Measurements from ENCODE around the gene CKMT1A. TPM values are rescaled to one million over a fixed set of nuclear protein-coding genes. Genes with fewer than 3 reads are reported as not detected.
"Not testable (repeated sequence)": the region's sequence is repeated elsewhere in the genome, so short reads cannot be mapped to it uniquely, and the experiment has no call there.

Gene CKMT1A
- polyA plus RNA-seq, 1 experiment = not detected

DNA sequence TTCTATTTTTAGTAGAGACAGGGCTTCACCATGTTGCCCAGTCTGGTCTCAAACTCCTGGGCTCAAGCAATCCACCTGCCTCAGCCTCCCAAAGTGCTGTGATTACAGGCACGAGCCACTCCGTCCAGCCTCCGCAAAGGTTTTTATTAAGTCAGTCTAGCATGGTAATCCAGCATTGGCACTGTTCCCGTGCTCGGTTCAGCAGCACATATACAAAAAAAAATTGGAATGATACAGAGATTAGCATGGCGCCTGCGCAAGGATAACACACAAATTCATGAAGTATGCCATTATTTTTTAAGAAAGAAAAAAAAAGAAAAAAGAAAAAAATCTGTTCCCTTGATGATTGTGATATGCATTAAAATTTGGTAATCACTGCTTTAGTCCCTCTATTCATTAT is 8.5 kb downstream of the CKMT1A start:
- no peaks in the 10 kb centered on the region for H3K9me3 ChIP-seq (ENCODE audit: control insufficient read depth, insufficient read depth, low read length)
- DNase-seq (ENCODE audit: low read depth, low spot score) = no peak
- CTCF ChIA-PET = no interaction called here
- TF ChIP-seq, protein P1, sequence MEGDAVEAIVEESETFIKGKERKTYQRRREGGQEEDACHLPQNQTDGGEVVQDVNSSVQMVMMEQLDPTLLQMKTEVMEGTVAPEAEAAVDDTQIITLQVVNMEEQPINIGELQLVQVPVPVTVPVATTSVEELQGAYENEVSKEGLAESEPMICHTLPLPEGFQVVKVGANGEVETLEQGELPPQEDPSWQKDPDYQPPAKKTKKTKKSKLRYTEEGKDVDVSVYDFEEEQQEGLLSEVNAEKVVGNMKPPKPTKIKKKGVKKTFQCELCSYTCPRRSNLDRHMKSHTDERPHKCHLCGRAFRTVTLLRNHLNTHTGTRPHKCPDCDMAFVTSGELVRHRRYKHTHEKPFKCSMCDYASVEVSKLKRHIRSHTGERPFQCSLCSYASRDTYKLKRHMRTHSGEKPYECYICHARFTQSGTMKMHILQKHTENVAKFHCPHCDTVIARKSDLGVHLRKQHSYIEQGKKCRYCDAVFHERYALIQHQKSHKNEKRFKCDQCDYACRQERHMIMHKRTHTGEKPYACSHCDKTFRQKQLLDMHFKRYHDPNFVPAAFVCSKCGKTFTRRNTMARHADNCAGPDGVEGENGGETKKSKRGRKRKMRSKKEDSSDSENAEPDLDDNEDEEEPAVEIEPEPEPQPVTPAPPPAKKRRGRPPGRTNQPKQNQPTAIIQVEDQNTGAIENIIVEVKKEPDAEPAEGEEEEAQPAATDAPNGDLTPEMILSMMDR (IDR thresholded peaks at IDR 0.05; ENCODE audit: low read depth, low read length) = no peak
- POLR2A ChIA-PET = no interaction called here
- H3K27me3 ChIP-seq (ENCODE audit: control insufficient read depth, insufficient read depth, low read length) = peaks cover 11% of the 10 kb centered on the region
- H3K4me3 ChIP-seq (ENCODE audit: low read depth, low read length) = no peak overlapping the region
- H3K27ac ChIP-seq (ENCODE audit: low read depth, low read length) = no peak overlapping the region

DNA sequence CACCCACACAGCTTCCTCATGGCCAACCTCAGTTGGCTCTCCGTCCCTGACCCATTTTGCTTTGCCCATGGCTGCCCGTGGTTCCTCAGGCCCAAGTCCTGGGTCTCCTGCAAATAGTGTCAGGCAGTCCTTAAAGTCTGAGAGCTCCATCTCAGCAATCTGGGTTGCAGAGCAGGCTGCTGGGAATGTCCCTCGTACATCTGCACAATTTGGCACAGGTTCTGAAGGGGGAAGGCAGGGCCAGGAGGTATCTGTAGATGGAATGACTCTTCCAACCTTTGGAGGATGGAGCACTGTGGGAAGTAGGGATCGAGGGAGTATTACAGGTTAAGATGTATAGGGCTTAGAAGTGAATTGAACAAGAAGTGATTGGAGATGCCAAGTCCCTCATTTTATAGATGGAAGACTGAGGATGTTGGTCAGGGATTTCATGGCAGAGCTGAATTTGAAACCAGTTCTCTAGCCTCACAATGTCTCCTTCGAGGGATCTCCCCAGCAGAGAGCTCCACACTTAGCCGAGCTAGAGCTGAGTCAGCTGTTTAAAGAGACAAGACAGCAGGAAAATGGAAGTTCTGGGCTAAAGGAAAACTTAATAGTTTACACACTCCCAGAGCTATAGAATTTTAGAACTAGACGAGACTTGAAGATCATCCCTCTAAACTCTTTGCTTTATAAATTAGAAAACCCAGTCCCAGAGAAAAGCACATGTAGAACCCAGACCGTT is 9.2 kb downstream of the CKMT1A start:
- POLR2A ChIA-PET = no interaction called here
- CTCF ChIA-PET = interaction anchor here (0.7 kb wide), 1 partner anchor 507 kb away, joined by 3 read pairs; no protein-coding TSS in a partner anchor
- H3K4me3 ChIP-seq (ENCODE audit: low read depth, low read length) = no peak overlapping the region

DNA sequence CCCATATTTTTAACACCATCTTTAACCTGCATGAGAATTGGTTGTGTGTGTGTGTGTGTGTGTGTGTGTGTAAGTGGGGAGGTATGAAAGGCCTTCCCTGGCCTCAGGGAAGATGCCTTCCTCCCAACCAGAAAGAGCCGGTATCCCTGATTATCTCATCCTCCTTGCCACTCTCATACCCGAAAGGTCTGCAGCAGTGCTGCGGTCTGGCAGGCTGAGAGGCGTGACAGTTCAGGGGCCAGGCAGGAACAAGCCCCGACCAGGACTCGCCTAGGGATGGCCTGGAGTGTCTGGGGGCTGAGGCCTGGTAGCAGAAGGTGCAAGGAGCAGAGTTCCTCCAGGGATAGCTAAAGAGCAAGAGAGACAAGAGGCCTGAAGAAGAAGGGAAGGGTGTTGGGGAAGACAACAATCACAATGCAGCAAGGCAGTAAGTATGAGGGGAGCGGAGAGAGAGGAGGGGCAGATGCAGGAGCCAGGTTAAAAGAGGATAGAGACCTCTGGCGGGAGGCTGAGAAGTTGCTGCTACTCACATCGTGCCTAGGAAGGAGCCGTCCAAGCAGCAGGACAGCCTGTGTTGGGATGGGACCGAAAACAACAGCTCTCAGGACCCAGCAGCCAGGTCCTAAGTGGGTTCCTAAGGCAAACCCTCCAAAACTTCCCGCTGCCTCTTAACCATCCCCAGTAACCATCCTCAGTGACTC is 16.9 kb downstream of the CKMT1A start:
- H3K9me3 ChIP-seq (ENCODE audit: control insufficient read depth, insufficient read depth, low read length); CTCF ChIA-PET; H3K27ac ChIP-seq (ENCODE audit: low read depth, low read length); POLR2A ChIA-PET; DNase-seq (ENCODE audit: low read depth, low spot score); H3K4me3 ChIP-seq (ENCODE audit: low read depth, low read length); H3K27me3 ChIP-seq (ENCODE audit: control insufficient read depth, insufficient read depth, low read length): not testable (repeated sequence)

More for the DNA sequence above, 9.2 kb downstream of the CKMT1A start:
- H3K9me3 ChIP-seq (ENCODE audit: control insufficient read depth, insufficient read depth, low read length) = no peaks in the 10 kb centered on the region
- DNase-seq (ENCODE audit: low read depth, low spot score) = no peak
- no peak overlapping the region for H3K27ac ChIP-seq (ENCODE audit: low read depth, low read length)
- TF ChIP-seq, protein P1 (IDR thresholded peaks at IDR 0.05; ENCODE audit: low read depth, low read length) = no peak
- peaks cover 9% of the 10 kb centered on the region for H3K27me3 ChIP-seq (ENCODE audit: control insufficient read depth, insufficient read depth, low read length)

DNA sequence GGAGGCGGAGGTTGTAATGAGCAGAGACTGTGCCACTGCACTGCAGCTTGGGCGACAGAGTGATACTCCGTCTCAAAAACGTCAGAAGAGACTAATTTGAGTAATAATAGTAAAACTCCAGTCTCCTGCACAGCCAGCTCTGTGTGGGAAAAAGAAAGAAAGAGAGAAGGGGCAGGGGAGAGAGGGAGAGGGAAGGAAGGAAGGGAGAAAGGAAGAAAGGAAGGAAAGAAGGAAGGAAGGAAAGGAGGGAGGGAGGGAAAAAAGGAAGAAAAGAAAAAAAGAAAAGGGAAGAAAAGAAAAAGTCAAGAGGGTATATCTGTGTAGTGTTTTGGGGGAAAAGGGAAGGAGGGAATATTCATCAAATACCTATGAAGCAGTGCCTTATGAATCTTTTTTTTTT is 29.5 kb downstream of the CKMT1A start:
- ChIA-PET CTCF (no interaction called here), POLR2A (no interaction called here)
- no peak overlapping the region for H3K27ac ChIP-seq (ENCODE audit: low read depth, low read length)
- no peak overlapping the region for H3K4me3 ChIP-seq (ENCODE audit: low read depth, low read length)
- H3K27me3 ChIP-seq (ENCODE audit: control insufficient read depth, insufficient read depth, low read length) = peaks cover 5% of the 10 kb centered on the region
- H3K9me3 ChIP-seq (ENCODE audit: control insufficient read depth, insufficient read depth, low read length) = no peaks in the 10 kb centered on the region
- no peak for DNase-seq (ENCODE audit: low read depth, low spot score)
- TF ChIP-seq, protein P1 (IDR thresholded peaks at IDR 0.05; ENCODE audit: low read depth, low read length) = no peak

DNA sequence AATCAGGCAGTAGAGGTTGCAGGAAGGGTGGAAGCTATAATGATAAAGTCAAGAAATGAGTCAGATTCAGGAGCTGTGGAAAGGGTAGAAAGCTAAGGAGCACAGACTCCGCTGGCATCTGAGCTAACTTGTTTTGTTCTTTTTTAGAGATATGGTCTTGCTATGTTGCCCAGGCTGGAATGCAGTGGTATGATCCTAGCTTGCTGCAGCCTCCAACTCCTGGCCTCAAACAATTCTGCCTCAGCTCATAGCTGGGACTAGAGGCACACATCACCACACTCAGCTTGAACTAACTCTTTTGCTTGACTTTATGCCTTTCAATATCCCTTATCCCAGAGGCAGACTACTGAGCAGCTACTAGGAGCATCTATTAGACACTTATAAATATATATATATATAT is 32.6 kb downstream of the CKMT1A start:
- CTCF ChIA-PET; H3K27me3 ChIP-seq (ENCODE audit: control insufficient read depth, insufficient read depth, low read length); DNase-seq (ENCODE audit: low read depth, low spot score); H3K27ac ChIP-seq (ENCODE audit: low read depth, low read length); H3K4me3 ChIP-seq (ENCODE audit: low read depth, low read length); H3K9me3 ChIP-seq (ENCODE audit: control insufficient read depth, insufficient read depth, low read length); POLR2A ChIA-PET: not testable (repeated sequence)

DNA sequence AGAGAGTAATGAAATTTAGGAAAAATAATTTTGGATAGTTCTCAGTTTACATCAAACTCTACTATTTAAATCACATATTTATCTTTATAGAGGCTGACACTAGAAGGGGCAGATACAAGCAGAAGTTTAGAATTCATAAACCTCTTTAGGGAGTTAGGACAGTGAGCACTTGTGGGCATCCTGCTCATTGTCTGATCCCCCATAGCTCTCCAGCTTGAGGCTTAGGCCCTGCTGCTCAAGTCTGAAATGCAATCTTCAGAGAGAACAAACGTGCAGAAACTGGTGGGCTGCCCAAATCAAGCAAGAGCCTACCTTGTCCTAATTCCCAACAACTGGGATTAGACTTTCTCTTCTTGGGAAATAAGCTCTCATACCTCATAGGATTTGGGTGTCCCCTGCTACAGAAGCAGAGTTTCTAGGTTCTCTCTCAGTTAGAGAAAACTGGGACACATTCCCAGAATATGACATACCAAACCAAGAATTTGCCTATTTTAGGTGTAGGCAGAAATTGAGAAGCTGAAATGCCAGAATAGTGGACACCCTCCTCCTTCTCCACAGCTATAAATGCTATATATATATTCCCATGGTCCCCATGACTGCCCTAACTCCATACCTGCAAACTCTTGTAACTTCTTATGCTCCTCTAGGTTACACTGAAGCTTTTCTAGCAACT is 34.5 kb downstream of the CKMT1A start:
- H3K27ac ChIP-seq (ENCODE audit: low read depth, low read length); H3K27me3 ChIP-seq (ENCODE audit: control insufficient read depth, insufficient read depth, low read length); H3K4me3 ChIP-seq (ENCODE audit: low read depth, low read length); DNase-seq (ENCODE audit: low read depth, low spot score); POLR2A ChIA-PET; CTCF ChIA-PET; H3K9me3 ChIP-seq (ENCODE audit: control insufficient read depth, insufficient read depth, low read length): not testable (repeated sequence)

Measured in AG04450 (cell line).